HCT116 (cell line): ENCODE results near the gene CARD10. TPM values are rescaled to one million over a fixed set of nuclear protein-coding genes. Genes with fewer than 3 reads are reported as not detected.
A peak's percentile ranks its signal among the peaks of the same experiment; 100 is the strongest.

Experiments used
- ATAC-seq: fragments of 200-7000 bp; cut with Tn5 transposase; 2 replicates; pipeline ENCODE4 v1.9.1; 2020; ENCODE audit warnings: mild to moderate bottlenecking, moderate library complexity
- BruUV-seq: library from RNA; stranded (reverse); fragments of 400-500 nt; replicated peaks from 2 replicates; lab custom pipeline; 2021; lab: Mats Ljungman, UMichigan
- CTCF ChIA-PET: fragments of 300-600 bp; sonication (Branson Sonifier 250); formaldehyde crosslinking; loops from one replicate; lab custom pipeline; 2021; ENCODE audit warnings: antibody characterized with exemption; lab: Charles Lee
- POLR2A ChIA-PET: fragments of 300-600, 350-600 bp; sonication (Branson Sonifier 250); formaldehyde crosslinking; loops from one replicate; lab custom pipeline; 2021; ENCODE audit warnings: antibody characterized with exemption; lab: Charles Lee
- RAD21 ChIA-PET, 2 experiments: fragments of 300-600 bp; sonication (Branson Sonifier 250); formaldehyde crosslinking; loops; one replicate each; lab custom pipeline; 2023; ENCODE audit warnings: low total read pairs in 2 of 2; ENCODE audit not compliant: uncharacterized antibody in 2 of 2, unreplicated experiment in 2 of 2, low non-redundant PET in 1 of 2; lab: Charles Lee
- DNase-seq: peaks from one replicate; pipeline ENCODE4 v3.0.0-alpha.2; 2010; ENCODE audit warnings: low read depth, low spot score
- H2AFZ ChIP-seq: fragments of 200-600 bp; shearing (Covaris generic), sonication (generic); 2 replicates; pipeline ENCODE4 v1.6.1; 2017; ENCODE audit warnings: low read depth, mixed run types, mixed read lengths, antibody characterized with exemption, low read length; ENCODE audit not compliant: poor library complexity, severe bottlenecking
- H3K27ac ChIP-seq: 2 replicates; pipeline ENCODE4 v1.5.1; 2012; ENCODE audit warnings: low read depth, low read length
- H3K27me3 ChIP-seq: fragments of 200-600 bp; sonication (generic); 2 replicates; pipeline ENCODE4 v1.6.1; 2016; ENCODE audit warnings: mixed run types, low read length, mixed read lengths; ENCODE audit not compliant: insufficient read depth
- H3K36me3 ChIP-seq, 2 experiments: fragments of 200-500 bp in 1 of 2; fragments of 200-600 bp in 1 of 2; sonication (Bioruptor generic) in 1 of 2; sonication (generic) in 1 of 2; 2 replicates each; pipeline versions ENCODE4 v1.5.1 to v1.6.1; 2014 to 2016; ENCODE audit warnings: low read length in 2 of 2, inconsistent platforms in 1 of 2, mixed read lengths in 1 of 2, mixed run types in 1 of 2; ENCODE audit not compliant: insufficient read depth in 2 of 2, control insufficient read depth in 1 of 2
- H3K4me1 ChIP-seq, 2 experiments: fragments of 200-600 bp in 1 of 2; sonication (generic) in 1 of 2; 2 replicates each; pipeline versions ENCODE4 v1.5.1 to v1.6.1; 2012 to 2017; ENCODE audit warnings: low read length in 2 of 2, inconsistent platforms in 1 of 2, mild to moderate bottlenecking in 1 of 2, mixed read lengths in 1 of 2, mixed run types in 1 of 2, moderate library complexity in 1 of 2; ENCODE audit not compliant: insufficient read depth in 2 of 2, control insufficient read depth in 1 of 2
- H3K4me2 ChIP-seq: fragments of 200-600 bp; sonication (generic); 2 replicates; pipeline ENCODE4 v1.6.1; 2017; ENCODE audit warnings: mixed run types, low read length, mixed read lengths
- H3K4me3 ChIP-seq, 2 experiments: fragments of 200-600 bp in 1 of 2; sonication (generic) in 1 of 2; replicated peaks in 1 of 2; 2 replicates each; pipeline ENCODE4 v1.5.1; 2011 to 2016; ENCODE audit warnings: low read length in 2 of 2, control low read depth in 1 of 2, low read depth in 1 of 2, mild to moderate bottlenecking in 1 of 2, mixed read lengths in 1 of 2, mixed run types in 1 of 2
- H3K79me2 ChIP-seq: fragments of 200-600 bp; sonication (generic); 2 replicates; pipeline ENCODE4 v1.6.1; 2017; ENCODE audit warnings: mild to moderate bottlenecking, mixed run types, low read length, moderate library complexity, mixed read lengths; ENCODE audit not compliant: insufficient read depth
- H3K9ac ChIP-seq: fragments of 200-600 bp; sonication (generic); 2 replicates; pipeline ENCODE4 v1.6.1; 2016; ENCODE audit warnings: low read length, mixed read lengths
- H3K9me2 ChIP-seq: fragments of 200-600 bp; sonication (generic), shearing (Covaris generic); 2 replicates; pipeline ENCODE4 v1.6.1; 2017; ENCODE audit warnings: mixed run types, mild to moderate bottlenecking, moderate library complexity; ENCODE audit not compliant: insufficient read depth
- H3K9me3 ChIP-seq, 2 experiments: fragments of 200-500 bp in 1 of 2; fragments of 200-600 bp in 1 of 2; sonication (Bioruptor generic) in 1 of 2; sonication (generic) in 1 of 2; 2 replicates each; pipeline ENCODE4 v1.6.1; 2014 to 2017; ENCODE audit warnings: low read length in 2 of 2, mixed read lengths in 2 of 2, inconsistent platforms in 1 of 2, low read depth in 1 of 2, mild to moderate bottlenecking in 1 of 2, mixed run types in 1 of 2, moderate library complexity in 1 of 2; ENCODE audit not compliant: control insufficient read depth in 1 of 2, insufficient read depth in 1 of 2
- H4K20me1 ChIP-seq: fragments of 200-600 bp; sonication (generic), shearing (Covaris generic); 2 replicates; pipeline ENCODE4 v1.6.1; 2017; ENCODE audit warnings: mixed run types, mild to moderate bottlenecking, moderate library complexity; ENCODE audit not compliant: insufficient read depth
- CTCF ChIP-seq, 3 experiments: fragments of 200-600 bp in 1 of 3; sonication (generic) in 1 of 3; IDR thresholded peaks in 2 of 3; conservative IDR thresholded peaks in 1 of 3; 2 replicates each; pipeline ENCODE4 v1.5.1; 2012 to 2017; ENCODE audit warnings: low read depth in 2 of 3, low read length in 2 of 3, antibody characterized with exemption in 1 of 3, borderline replicate concordance in 1 of 3, control low read depth in 1 of 3, mild to moderate bottlenecking in 1 of 3, mixed read lengths in 1 of 3, mixed run types in 1 of 3, moderate library complexity in 1 of 3; ENCODE audit not compliant: insufficient read depth in 1 of 3
- EGR1 ChIP-seq: IDR thresholded peaks from 2 replicates; pipeline ENCODE4 v1.6.1; 2012; ENCODE audit warnings: low read depth
- ELF1 ChIP-seq: IDR thresholded peaks from 2 replicates; pipeline ENCODE4 v1.6.1; 2012; ENCODE audit warnings: low read depth, borderline replicate concordance
- EZH2 ChIP-seq: fragments of 200-600 bp; sonication (generic); IDR thresholded peaks from 2 replicates; pipeline ENCODE4 v1.6.1; 2017; ENCODE audit warnings: antibody characterized with exemption, mixed run types
- JUND ChIP-seq: IDR thresholded peaks from 2 replicates; pipeline ENCODE4 v1.6.1; 2012
- RAD21 ChIP-seq: IDR thresholded peaks from 2 replicates; pipeline ENCODE4 v1.6.1; 2012; ENCODE audit warnings: low read depth, mild to moderate bottlenecking
- SP1 ChIP-seq: IDR thresholded peaks from 2 replicates; pipeline ENCODE4 v1.6.1; 2012; ENCODE audit warnings: low read depth
- ZNF274 ChIP-seq: fragments of 200-500 bp; sonication (Bioruptor generic); IDR thresholded peaks from 2 replicates; pipeline ENCODE4 v1.6.1; 2014; ENCODE audit warnings: mild to moderate bottlenecking, low read depth, low read length, inconsistent platforms
- intact Hi-C: fragments of 100-400 bp; cut with micrococcal nuclease; formaldehyde crosslinking; loops from 2 replicates; pipeline ENCODE4 v1.10.0; 2022
- total RNA-seq: library from RNA; stranded (reverse); gene quantifications from one replicate; pipeline ENCODE4 v1.2.1, GENCODE V29; 2021; ENCODE audit not compliant: unreplicated experiment

Gene CARD10
- total RNA-seq, 1 experiment from 2014 or later = 32.0 TPM

- Histone ChIP-seq H3K4me1 (peaks cover 19 to 60% of the 10 kb centered on the region in 2 experiments), H3K79me2 (no peaks in the 10 kb centered on the region), H3K27ac (peak overlapping the region; percentile 82), H3K36me3 (no peaks in the 10 kb centered on the region), H3K9me3 (no peaks in the 10 kb centered on the region), H3K9me2 (no peaks in the 10 kb centered on the region), H3K27me3 (no peaks in the 10 kb centered on the region), H3K4me2 (peak overlapping the region; percentile 95), H4K20me1 (no peaks in the 10 kb centered on the region), H3K4me3 (no peak overlapping the region), H3K9ac (peak overlapping the region; percentile 68), H2AFZ (peak overlapping the region; percentile 36)
- ATAC-seq (no peak), DNase-seq (no peak)
- no TSS peak for BruUV-seq
- ChIA-PET POLR2A (interaction anchor here (1.1 kb wide), 1 partner anchor 8 kb away, joined by 4 read pairs; no protein-coding TSS in a partner anchor), RAD21 (no interaction called here), CTCF (interaction anchor here (2.7 kb wide), 1 partner anchor 54 kb away, joined by 10 read pairs; no protein-coding TSS in a partner anchor)
- no peak for TF ChIP-seq EZH2
- TF ChIP-seq JUND = no peak
- TF ChIP-seq EGR1 = no peak
- no peak for TF ChIP-seq CTCF (IDR thresholded peaks at IDR 0.05 in 2 of 3, conservative IDR thresholded peaks at IDR 0.05 in 1 of 3; ENCODE audit: borderline replicate concordance in 1 of 3, insufficient read depth in 1 of 3, low read depth in 2 of 3, low read length in 2 of 3)
- TF ChIP-seq ELF1 = no peak
- TF ChIP-seq RAD21 = no peak
- TF ChIP-seq SP1 = no peak
- no peak for TF ChIP-seq ZNF274
- intact Hi-C loops = no loop called here
These were observed 7.2 kb upstream of the CARD10 start for GRCh38 chr22:37526376-37526775.
